NCI-H1417 treated with DMSO at 0.1 percent for 48 hours (cell line): ENCODE data around the gene DNAH10.

Experiments used
- DNase-seq: peaks from one replicate; lab custom pipeline; 2025; lab: John Stamatoyannopoulos, UW

The DNAH10 gene

GRCh38 chr12:123843912-123844748 lies 82.0 kb downstream of the DNAH10 start:
- no peak for DNase-seq

GRCh38 chr12:123845881-123846280 lies 83.8 kb downstream of the DNAH10 start:
- DNase-seq: no peak

GRCh38 chr12:123846340-123846739 lies 84.2 kb downstream of the DNAH10 start:
- no peak for DNase-seq

GRCh38 chr12:123847019-123847418 lies 84.9 kb downstream of the DNAH10 start:
- no peak for DNase-seq

GRCh38 chr12:123847876-123848275 lies 85.8 kb downstream of the DNAH10 start:
- DNase-seq: no peak

GRCh38 chr12:123849517-123849916 lies 87.4 kb downstream of the DNAH10 start:
- no peak for DNase-seq

GRCh38 chr12:123850246-123851134 lies 88.4 kb downstream of the DNAH10 start:
- DNase-seq: no peak

DNA sequence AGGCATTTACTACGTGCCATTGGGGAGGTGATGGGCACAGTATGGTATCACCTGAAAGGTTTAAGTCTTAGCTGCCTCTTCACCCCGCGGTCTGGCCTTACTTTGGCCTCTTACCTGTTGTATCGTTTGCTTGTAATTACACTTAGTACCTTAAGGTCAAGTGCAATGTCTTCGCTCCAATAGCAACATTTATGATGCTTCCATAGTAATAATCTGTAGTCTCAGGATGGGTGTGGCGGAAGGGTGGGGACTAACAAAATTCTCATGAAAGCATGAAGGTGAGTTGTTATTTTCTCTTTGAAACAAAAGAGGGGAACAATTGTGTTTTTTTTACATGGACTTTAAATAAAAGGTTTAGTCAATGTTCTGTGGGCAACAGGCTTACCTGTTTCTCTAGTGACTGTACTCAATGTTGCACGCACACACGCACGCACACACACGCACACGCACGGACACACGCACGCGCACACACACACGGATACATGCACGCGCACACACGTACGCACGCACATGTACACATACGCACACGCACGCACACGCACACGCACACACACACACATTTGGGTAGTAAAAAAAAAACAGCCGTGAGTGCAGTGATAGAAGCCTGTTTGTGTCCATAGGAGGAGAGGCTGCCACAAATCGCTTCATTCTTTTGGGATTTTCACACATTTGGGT lies 91.4 kb downstream of the DNAH10 start:
- DNase-seq: no peak

- no peak for DNase-seq
These were observed 92.1 kb downstream of the DNAH10 start for GRCh38 chr12:123854232-123854631.

DNA sequence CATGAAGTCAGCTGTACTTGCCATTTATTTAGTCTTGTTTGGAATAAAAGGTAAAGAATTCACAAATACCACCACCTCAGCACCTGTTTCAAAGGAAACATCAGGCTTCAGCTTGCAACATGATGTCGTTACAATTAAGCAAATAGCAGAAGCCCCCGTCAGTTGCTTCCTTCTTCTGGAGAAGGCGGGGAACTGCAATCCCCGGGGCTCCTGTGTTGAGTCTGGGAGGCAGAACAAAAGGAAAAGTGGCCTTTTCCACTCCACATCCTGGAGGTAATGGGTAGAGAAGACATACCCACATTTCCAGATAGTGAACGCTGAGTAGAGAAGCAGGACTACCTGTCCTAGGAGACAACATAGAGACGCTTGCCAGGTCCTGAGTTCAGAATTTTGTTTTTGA lies 92.8 kb downstream of the DNAH10 start:
- no peak for DNase-seq

DNA sequence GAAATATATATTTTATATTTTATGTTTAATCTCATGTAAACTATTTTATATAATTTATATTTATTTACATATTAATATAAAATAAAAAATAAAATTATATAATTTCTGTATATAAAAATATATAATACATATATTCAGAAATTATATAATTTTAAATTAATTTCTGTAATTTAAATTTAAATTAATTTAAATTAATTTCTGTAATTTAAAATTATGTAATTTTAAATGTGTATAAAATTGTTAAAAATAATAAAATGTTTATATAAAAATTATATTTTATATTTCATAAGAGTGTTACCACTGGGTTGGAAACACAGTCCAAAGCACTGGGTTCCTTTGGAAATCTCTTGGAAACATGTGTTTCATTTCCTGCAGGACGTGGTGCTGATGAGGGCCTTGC lies 94.6 kb downstream of the DNAH10 start:
- DNase-seq: no peak

- DNase-seq: no peak
These were observed 96.1 kb downstream of the DNAH10 start for GRCh38 chr12:123858176-123858575.

DNA sequence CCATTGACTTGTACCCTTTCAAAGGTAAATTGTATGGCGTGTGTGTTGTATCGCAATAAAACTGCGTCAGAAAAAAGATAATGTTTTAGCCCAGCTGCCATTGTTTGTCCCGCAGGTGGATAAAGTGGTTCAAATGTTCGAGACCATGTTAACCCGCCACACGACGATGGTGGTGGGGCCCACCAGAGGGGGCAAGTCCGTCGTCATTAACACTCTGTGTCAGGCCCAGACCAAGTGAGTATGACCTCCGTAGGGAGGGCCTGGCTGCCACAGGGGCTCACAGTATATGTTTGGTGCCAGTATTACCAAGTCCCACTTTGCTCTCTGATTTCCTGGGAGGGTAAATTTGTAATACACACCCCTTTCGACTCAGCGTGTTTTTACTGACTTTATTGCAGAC lies 96.9 kb downstream of the DNAH10 start:
- DNase-seq: no peak

GRCh38 chr12:123860377-123860776 lies 98.3 kb downstream of the DNAH10 start:
- no peak for DNase-seq

- DNase-seq: no peak
These were observed 99.3 kb downstream of the DNAH10 start for GRCh38 chr12:123861392-123861791.

- no peak for DNase-seq
These were observed 105.0 kb downstream of the DNAH10 start for GRCh38 chr12:123867141-123867540.

DNA sequence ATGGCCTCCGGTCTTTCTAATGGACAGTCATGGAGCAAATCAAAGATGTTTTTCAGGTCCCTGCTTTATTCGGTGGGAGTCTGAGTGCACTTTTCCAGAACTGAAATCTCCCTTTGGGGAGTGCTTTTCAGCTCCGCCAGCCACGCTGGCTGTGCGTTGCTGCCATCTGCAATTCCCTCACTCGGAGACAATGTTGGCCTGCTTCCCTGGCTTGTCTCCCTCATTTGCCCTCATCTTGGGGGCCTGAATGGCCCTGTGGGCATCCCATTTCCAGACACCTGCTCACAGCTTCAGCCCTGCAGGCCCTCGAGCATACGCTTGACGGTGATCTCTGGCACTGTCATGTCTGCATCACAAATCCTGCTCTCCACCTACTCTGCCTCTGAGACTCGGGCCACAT lies 106.7 kb downstream of the DNAH10 start:
- no peak for DNase-seq

DNA sequence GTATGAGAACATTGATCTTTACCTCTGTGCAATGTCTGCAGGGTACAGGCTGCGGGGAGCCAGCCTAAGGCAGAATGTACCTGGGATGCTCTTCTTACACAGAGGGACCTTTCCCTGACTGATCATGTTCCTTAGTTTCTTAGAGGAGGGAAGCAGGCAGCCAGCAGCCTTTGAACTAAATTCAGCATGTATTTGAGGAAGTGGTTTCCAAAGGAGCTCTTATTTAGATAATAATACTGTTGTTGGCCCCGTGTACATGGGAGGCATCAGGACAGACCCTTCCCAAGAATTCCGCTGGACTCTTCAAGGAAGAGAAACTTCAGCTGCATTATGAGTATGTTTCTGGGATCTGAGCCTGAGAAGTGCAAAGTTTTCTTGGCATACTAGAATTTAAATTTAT lies 111.7 kb downstream of the DNAH10 start:
- no peak for DNase-seq

- no peak for DNase-seq
These were observed 115.9 kb downstream of the DNAH10 start for GRCh38 chr12:123877968-123878367.

DNA sequence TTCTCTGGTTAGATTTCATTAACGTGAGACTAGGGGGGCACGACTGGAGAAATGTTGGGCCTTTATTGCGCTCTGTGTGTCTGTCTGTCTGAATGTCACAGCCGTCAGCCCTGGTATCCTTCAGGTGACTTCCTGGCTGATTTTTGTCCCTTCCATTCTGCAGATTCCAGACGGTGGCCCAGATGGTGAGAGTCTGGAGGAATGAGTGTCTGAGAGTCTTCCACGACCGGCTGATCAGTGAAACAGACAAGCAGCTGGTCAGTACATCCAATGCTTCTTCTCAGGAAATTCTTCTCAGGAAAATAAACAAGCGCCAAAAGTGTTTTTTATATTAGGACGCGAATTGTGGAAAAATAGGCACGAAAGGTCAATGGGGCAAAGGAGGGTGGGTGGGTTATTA lies 117.0 kb downstream of the DNAH10 start:
- DNase-seq: no peak

GRCh38 chr12:123879691-123880090 lies 117.6 kb downstream of the DNAH10 start:
- no peak for DNase-seq

- no peak for DNase-seq
These were observed 120.1 kb downstream of the DNAH10 start for GRCh38 chr12:123882161-123882705.
